ENCODE data around the gene CD200R1L. TPM values are rescaled to one million over a fixed set of nuclear protein-coding genes. Genes with fewer than 3 reads are reported as not detected.

The CD200R1L gene
- total and polyA plus RNA-seq, 3 experiments from 2014 or later, result not detected

DNA sequence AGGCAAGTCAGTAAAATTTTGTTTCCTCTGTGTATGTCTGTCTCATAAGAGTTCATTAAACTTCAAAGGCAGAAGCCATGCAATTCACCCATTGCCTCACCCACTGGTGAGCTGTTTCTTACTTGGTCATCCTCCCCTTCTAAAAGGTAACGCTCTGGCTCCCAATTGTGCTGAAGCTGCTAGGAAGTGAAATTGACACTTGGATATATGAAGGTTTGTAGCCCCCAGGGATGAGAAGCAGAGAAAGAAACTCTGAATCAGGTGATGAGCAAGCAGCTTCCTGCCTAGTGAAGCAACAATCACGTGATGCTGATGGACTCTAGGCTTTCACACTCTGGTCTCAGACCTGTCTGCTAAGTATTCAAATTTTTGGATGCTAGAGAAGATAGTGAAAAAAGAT lies 70.7 kb downstream of the CD200R1L start:
- Histone ChIP-seq H3K27me3 (ENCODE audit: insufficient read depth, low read length, poor library complexity, severe bottlenecking) (no peaks in the 10 kb centered on the region), H3K4me3 (ENCODE audit: low read length) (no peak overlapping the region), H3K36me3 (ENCODE audit: insufficient read depth, low read length) (no peaks in the 10 kb centered on the region), H3K27ac (ENCODE audit: low read depth, low read length) (no peak overlapping the region), H3K9me3 (ENCODE audit: low read length) (no peaks in the 10 kb centered on the region), H3K4me1 (ENCODE audit: insufficient read depth, low read length) (peaks cover 17% of the 10 kb centered on the region)
- H3K36me3 Mint-ChIP-seq, result peaks cover 0 to 1% (median 0%) of the 10 kb centered on the region in 3 donors
- ChIA-PET CTCF (interaction anchor here (1.5 kb wide), 1 partner anchor 16 kb away, joined by 3 read pairs; no protein-coding TSS in a partner anchor), POLR2A (no interaction called here)
- peak overlapping the region in 1 of 7 donors; percentile 7 for H3K4me3 Mint-ChIP-seq
- H3K4me1 Mint-ChIP-seq, result peaks cover 38 to 46% (median 43%) of the 10 kb centered on the region in 3 donors
- H3K27me3 Mint-ChIP-seq, result peaks cover 0 to 1% of the 10 kb centered on the region in 2 donors
- H3K27ac Mint-ChIP-seq, result peak overlapping the region in 6 of 8 donors; percentile 2 to 65 (median 24)
- DNase-seq, result no peak
- no peaks in the 10 kb centered on the region for H3K9me3 Mint-ChIP-seq

DNA sequence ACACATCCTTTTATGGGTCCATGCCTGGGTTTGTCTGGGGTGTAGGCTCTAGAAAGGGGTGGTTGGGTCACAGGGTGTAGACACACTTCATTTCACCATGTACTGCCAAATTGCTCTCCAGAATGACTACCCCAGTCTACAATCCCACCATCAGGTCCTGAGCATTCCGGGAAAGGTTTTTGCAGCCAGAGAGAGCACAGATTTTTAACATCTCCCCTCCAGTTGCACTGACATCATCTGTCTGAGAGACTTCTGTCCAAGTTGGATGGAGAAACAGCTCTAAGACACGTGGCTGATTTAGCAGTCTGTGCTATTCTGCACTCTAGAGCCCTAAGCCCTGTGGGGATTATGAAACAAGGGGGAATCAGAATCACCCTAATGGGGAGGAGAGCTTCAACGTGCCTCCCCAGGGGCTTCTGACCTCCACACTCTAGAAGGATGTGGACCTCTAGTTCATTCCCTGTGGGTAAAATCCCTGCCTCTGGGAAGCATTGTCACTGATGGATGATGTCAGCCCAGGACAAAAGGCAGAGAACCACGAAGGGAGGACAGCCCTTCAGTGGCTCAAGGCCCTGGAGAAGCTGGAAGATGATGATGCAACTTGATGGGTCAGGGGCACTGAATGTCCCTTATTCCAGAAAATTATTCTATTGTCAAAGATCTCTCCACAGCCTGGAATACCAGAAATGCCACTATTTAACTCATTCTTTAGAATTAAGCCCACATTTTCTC lies 71.5 kb downstream of the CD200R1L start:
- Mint-ChIP-seq H3K9me3 (no peaks in the 10 kb centered on the region), H3K4me1 (peaks cover 40 to 51% (median 47%) of the 10 kb centered on the region in 3 donors), H3K4me3 (peak overlapping the region in 3 of 7 donors; percentile 17 to 80 (median 51)), H3K27me3 (peaks cover 0 to 1% of the 10 kb centered on the region in 2 donors), H3K36me3 (peaks cover 0 to 1% (median 0%) of the 10 kb centered on the region in 3 donors), H3K27ac (peak overlapping the region in 2 of 8 donors; percentile 43 to 70)
- no peaks in the 10 kb centered on the region for H3K9me3 ChIP-seq (ENCODE audit: low read length)
- peaks cover 17% of the 10 kb centered on the region for H3K4me1 ChIP-seq (ENCODE audit: insufficient read depth, low read length)
- H3K36me3 ChIP-seq (ENCODE audit: insufficient read depth, low read length), result no peaks in the 10 kb centered on the region
- ChIA-PET CTCF (no interaction called here), POLR2A (no interaction called here)
- no peaks in the 10 kb centered on the region for H3K27me3 ChIP-seq (ENCODE audit: insufficient read depth, low read length, poor library complexity, severe bottlenecking)
- no peak overlapping the region for H3K4me3 ChIP-seq (ENCODE audit: low read length)
- no peak for DNase-seq
- H3K27ac ChIP-seq (ENCODE audit: low read depth, low read length), result no peak overlapping the region

DNA sequence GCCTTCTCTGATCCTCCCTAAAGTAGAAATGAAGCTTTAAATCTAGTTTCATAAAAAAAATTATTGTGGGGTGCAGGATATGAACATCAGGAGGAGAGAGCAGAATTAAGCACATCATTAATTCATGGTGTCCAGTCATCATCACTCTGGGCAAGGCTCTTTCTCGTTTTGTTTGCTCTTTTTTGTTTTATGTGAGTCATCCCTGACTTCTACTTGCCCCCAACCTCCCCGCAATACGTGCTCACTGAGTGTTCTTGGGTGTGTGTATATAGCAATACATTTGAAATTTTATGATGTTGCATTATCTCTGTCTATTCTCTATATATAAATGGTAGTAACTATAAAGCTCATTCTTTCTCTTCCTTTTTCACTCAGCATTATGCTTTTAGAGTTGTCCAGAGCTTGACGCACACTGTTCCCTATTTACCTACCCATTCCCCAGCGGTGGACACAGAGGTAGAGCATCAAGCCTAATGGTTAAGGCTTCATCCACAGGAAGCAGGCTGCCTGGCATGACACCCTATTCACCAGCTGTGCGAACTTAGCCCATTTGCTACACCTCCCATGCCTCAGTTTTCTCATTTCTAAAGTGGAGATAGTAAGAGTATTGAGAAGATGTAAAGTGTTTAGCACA lies 72.3 kb downstream of the CD200R1L start:
- H3K27ac Mint-ChIP-seq, result peak overlapping the region in 7 of 8 donors; percentile 43 to 93 (median 70)
- H3K4me1 Mint-ChIP-seq, result peaks cover 43 to 57% (median 49%) of the 10 kb centered on the region in 3 donors
- H3K36me3 ChIP-seq (ENCODE audit: insufficient read depth, low read length), result no peaks in the 10 kb centered on the region
- POLR2A ChIA-PET, result interaction anchor here (1.0 kb wide), 1 partner anchor 29 kb away, joined by 3 read pairs; no protein-coding TSS in a partner anchor
- H3K4me1 ChIP-seq (ENCODE audit: insufficient read depth, low read length), result peaks cover 17% of the 10 kb centered on the region
- DNase-seq, result no peak
- H3K27ac ChIP-seq (ENCODE audit: low read depth, low read length), result peak overlapping the region; percentile 22
- CTCF ChIA-PET, result no interaction called here
- no peaks in the 10 kb centered on the region for H3K9me3 ChIP-seq (ENCODE audit: low read length)
- no peaks in the 10 kb centered on the region for H3K9me3 Mint-ChIP-seq
- H3K4me3 Mint-ChIP-seq, result peak overlapping the region in 6 of 7 donors; percentile 4 to 80 (median 75)
- no peaks in the 10 kb centered on the region for H3K27me3 ChIP-seq (ENCODE audit: insufficient read depth, low read length, poor library complexity, severe bottlenecking)
- H3K4me3 ChIP-seq (ENCODE audit: low read length), result no peak overlapping the region
- H3K27me3 Mint-ChIP-seq, result no peaks in the 10 kb centered on the region
- H3K36me3 Mint-ChIP-seq, result no peaks in the 10 kb centered on the region

DNA sequence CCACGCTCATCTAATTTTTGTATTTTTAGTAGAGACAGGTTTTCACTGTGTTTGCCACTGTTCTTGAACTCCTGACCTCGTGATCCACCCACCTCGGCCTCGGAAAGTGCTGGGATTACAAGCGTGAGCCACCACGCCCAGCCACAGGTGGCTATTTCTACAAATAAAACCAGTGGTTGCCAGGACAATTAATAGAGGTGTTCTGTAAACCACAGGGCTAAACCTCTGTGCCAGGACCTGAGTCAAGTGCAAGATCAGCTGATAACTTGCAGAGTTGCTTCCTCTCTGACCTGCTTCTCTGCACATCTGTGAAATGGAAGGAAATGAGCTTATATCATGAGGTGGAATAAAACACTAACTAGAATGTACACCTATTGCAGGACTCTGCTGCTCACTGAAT lies 72.8 kb downstream of the CD200R1L start:
- H3K27ac Mint-ChIP-seq, result peak overlapping the region; percentile 8 to 94 (median 74)

DNA sequence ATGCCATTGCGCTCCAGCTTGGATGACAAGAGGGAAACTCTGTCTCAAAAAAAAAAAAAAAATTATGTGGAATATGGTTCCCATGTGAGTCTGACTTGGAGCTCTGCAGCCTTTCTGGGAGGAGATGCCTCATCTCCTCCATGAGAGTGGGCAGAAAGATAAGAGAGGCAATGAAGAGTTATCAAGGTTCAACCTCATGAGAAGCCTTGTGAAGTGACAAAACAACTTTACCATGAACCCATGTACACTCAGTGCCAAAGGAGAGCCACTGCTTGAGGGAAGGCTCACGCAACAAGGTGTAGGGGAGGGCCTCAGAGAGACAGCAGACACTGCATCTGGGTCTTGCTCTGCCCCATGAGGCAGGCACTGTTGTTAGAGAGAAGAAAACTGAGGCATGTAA lies 75.7 kb downstream of the CD200R1L start:
- peak overlapping the region in 5 of 8 donors; percentile 17 to 84 (median 39) for H3K27ac Mint-ChIP-seq
- Histone ChIP-seq H3K9me3 (ENCODE audit: low read length) (no peaks in the 10 kb centered on the region), H3K36me3 (ENCODE audit: insufficient read depth, low read length) (no peaks in the 10 kb centered on the region), H3K27ac (ENCODE audit: low read depth, low read length) (no peak overlapping the region), H3K27me3 (ENCODE audit: insufficient read depth, low read length, poor library complexity, severe bottlenecking) (no peaks in the 10 kb centered on the region), H3K4me3 (ENCODE audit: low read length) (no peak overlapping the region), H3K4me1 (ENCODE audit: insufficient read depth, low read length) (peaks cover 15% of the 10 kb centered on the region)
- ChIA-PET POLR2A (no interaction called here), CTCF (no interaction called here)
- H3K9me3 Mint-ChIP-seq, result no peaks in the 10 kb centered on the region
- no peak for DNase-seq
- H3K36me3 Mint-ChIP-seq, result no peaks in the 10 kb centered on the region
- H3K4me3 Mint-ChIP-seq, result no peak overlapping the region
- H3K4me1 Mint-ChIP-seq, result peaks cover 38 to 54% (median 46%) of the 10 kb centered on the region in 3 donors
- H3K27me3 Mint-ChIP-seq, result peaks cover 0 to 3% of the 10 kb centered on the region in 2 donors

More for the DNA sequence above, 72.8 kb downstream of the CD200R1L start:
- no peak overlapping the region for H3K4me3 ChIP-seq (ENCODE audit: low read length)
- Mint-ChIP-seq H3K4me3 (peak overlapping the region in 6 of 7 donors; percentile 66 to 89 (median 75)), H3K36me3 (no peaks in the 10 kb centered on the region), H3K27me3 (no peaks in the 10 kb centered on the region), H3K9me3 (no peaks in the 10 kb centered on the region), H3K4me1 (peaks cover 43 to 57% (median 49%) of the 10 kb centered on the region in 3 donors)
- H3K9me3 ChIP-seq (ENCODE audit: low read length), result no peaks in the 10 kb centered on the region
- ChIA-PET CTCF (no interaction called here), POLR2A (interaction anchor here (1.0 kb wide), 1 partner anchor 29 kb away, joined by 3 read pairs; no protein-coding TSS in a partner anchor)
- no peaks in the 10 kb centered on the region for H3K36me3 ChIP-seq (ENCODE audit: insufficient read depth, low read length)
- no peaks in the 10 kb centered on the region for H3K27me3 ChIP-seq (ENCODE audit: insufficient read depth, low read length, poor library complexity, severe bottlenecking)
- H3K27ac ChIP-seq (ENCODE audit: low read depth, low read length), result peak overlapping the region; percentile 22
- H3K4me1 ChIP-seq (ENCODE audit: insufficient read depth, low read length), result peaks cover 17% of the 10 kb centered on the region
- peak in 3 of 5 donors; percentile 10 to 60 (median 54) for DNase-seq

DNA sequence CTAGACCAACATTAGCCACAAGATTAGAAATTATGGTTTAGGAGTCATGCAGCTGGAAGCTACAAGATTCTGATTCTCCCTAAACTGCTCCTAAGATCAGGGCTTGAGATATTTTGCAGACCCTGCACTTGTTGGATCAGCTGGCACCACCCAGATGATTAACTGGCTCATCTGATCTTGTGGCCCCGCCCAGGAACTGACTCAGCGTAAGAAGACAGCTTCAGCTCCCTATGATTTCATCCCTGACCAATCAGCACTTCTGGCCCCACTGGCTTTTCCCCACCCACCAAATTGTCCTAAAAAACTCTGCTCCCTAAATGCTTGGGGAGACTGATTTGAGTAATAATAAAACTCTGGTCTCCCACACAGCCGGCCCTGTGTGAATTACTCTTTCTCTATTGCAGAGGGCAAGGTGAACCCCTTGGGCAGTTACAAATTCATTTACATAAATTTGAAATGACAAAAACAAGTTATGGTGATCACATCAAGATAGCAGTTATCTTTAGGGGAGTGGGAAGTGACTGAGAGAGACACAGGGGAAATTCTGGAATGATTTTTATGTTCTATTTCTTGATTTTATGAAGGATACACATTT lies 76.5 kb downstream of the CD200R1L start:
- no peak overlapping the region for H3K4me3 Mint-ChIP-seq
- no peak for DNase-seq
- peak overlapping the region in 1 of 8 donors; percentile 37 for H3K27ac Mint-ChIP-seq
- Histone ChIP-seq H3K4me1 (ENCODE audit: insufficient read depth, low read length) (peaks cover 12% of the 10 kb centered on the region), H3K9me3 (ENCODE audit: low read length) (no peaks in the 10 kb centered on the region), H3K36me3 (ENCODE audit: insufficient read depth, low read length) (no peaks in the 10 kb centered on the region), H3K4me3 (ENCODE audit: low read length) (no peak overlapping the region), H3K27ac (ENCODE audit: low read depth, low read length) (no peak overlapping the region), H3K27me3 (ENCODE audit: insufficient read depth, low read length, poor library complexity, severe bottlenecking) (no peaks in the 10 kb centered on the region)
- POLR2A ChIA-PET, result no interaction called here
- no peaks in the 10 kb centered on the region for H3K9me3 Mint-ChIP-seq
- peaks cover 0 to 3% of the 10 kb centered on the region in 2 donors for H3K27me3 Mint-ChIP-seq
- H3K4me1 Mint-ChIP-seq, result peaks cover 32 to 46% (median 38%) of the 10 kb centered on the region in 3 donors
- no peaks in the 10 kb centered on the region for H3K36me3 Mint-ChIP-seq
- CTCF ChIA-PET, result no interaction called here

DNA sequence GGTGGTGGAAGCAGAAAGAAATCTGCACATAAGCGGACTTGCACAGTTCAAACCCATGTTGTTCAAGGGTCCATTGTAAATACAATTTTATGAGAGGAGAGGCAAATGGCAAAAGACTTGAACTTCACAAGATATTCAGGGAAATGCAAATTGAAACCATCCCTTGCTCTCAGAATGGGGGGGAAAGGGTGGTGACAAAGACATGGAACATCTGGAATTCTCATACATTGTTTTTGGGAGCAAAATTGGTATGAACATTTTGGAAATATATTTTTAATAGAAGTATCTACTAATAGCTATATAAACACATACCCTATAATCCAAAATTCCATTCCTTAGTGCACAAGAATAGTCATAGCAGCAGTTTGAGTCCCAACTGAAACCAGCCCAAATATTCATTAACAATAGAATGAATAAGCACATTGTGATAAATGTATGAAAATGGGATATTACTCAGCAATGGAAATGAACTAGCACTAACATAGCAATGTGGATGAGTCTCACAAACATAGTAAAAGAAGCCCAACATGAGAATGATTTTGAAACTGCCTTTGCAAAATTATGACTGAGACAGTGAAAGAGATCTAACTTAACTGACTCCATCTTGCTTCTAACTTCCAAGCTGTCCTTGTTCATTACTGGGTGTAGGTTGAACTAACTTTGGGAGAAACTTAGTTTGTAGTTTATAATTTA lies 77.2 kb downstream of the CD200R1L start:
- Histone ChIP-seq H3K27me3 (ENCODE audit: insufficient read depth, low read length, poor library complexity, severe bottlenecking) (no peaks in the 10 kb centered on the region), H3K9me3 (ENCODE audit: low read length) (no peaks in the 10 kb centered on the region), H3K27ac (ENCODE audit: low read depth, low read length) (no peak overlapping the region), H3K36me3 (ENCODE audit: insufficient read depth, low read length) (no peaks in the 10 kb centered on the region), H3K4me3 (ENCODE audit: low read length) (no peak overlapping the region), H3K4me1 (ENCODE audit: insufficient read depth, low read length) (peaks cover 5% of the 10 kb centered on the region)
- no peak for DNase-seq
- POLR2A ChIA-PET, result no interaction called here
- Mint-ChIP-seq H3K9me3 (no peaks in the 10 kb centered on the region), H3K4me3 (no peak overlapping the region), H3K36me3 (no peaks in the 10 kb centered on the region), H3K27me3 (peaks cover 0 to 3% of the 10 kb centered on the region in 2 donors), H3K27ac (peak overlapping the region in 1 of 8 donors; percentile 9), H3K4me1 (peaks cover 25 to 39% (median 31%) of the 10 kb centered on the region in 3 donors)
- CTCF ChIA-PET, result no interaction called here

Data from CD8-positive, alpha-beta memory T cell (primary cell).